ENCODE data around the gene MBNL1.

The MBNL1 gene

DNA sequence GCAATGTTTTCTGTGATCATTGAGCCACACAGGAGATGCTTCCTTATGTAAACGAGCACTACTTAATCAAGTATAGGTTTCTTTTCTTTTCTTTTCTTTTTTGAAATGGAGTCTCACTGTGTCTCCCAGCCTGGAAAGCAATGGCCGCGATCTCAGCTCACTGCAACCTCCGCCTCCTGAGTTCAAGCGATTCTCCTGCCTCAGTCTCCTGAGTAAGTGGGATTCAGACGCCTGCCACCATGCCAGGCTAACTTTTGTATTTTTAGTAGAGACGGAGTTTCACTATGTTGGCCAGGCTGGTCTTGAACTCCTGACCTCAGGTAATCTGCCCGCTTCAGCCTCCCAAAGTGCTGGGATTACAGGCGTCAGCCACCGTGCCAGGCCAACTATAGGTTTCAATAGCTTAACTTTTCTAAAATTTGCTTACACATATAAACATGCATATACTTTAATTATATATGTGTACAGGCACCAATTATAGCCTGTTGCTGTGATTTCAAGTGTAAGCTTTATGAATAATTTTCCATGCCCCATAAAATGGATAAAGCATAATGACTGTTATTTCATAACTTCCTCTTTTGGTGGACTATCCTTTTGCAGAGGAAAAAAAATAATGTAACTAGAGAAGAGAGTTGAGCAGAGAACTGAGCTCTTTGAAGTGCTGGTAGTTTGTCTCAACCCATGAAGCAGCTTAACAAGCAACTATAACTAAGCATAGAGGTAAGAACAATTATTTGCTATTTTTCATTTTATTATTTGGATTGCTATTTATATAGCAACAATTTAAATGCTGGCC is 24.8 kb upstream of the MBNL1 start:
- peaks cover 0 to 28% (median 5%) of the 10 kb centered on the region in 4 donors for H3K4me1 ChIP-seq
- H3K27ac ChIP-seq, result peak overlapping the region in 1 of 2 donors; percentile 10
- no peak for DNase-seq
- intact Hi-C loops (cut with DNase I; ENCODE audit: low total_unique reads), result no loop called here
- H3K4me3 ChIP-seq, result no peak overlapping the region
- H3K9me3 ChIP-seq, result no peaks in the 10 kb centered on the region
- H3K36me3 ChIP-seq, result no peaks in the 10 kb centered on the region
- no peaks in the 10 kb centered on the region for H3K27me3 ChIP-seq
- TF ChIP-seq, protein P1, sequence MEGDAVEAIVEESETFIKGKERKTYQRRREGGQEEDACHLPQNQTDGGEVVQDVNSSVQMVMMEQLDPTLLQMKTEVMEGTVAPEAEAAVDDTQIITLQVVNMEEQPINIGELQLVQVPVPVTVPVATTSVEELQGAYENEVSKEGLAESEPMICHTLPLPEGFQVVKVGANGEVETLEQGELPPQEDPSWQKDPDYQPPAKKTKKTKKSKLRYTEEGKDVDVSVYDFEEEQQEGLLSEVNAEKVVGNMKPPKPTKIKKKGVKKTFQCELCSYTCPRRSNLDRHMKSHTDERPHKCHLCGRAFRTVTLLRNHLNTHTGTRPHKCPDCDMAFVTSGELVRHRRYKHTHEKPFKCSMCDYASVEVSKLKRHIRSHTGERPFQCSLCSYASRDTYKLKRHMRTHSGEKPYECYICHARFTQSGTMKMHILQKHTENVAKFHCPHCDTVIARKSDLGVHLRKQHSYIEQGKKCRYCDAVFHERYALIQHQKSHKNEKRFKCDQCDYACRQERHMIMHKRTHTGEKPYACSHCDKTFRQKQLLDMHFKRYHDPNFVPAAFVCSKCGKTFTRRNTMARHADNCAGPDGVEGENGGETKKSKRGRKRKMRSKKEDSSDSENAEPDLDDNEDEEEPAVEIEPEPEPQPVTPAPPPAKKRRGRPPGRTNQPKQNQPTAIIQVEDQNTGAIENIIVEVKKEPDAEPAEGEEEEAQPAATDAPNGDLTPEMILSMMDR (IDR thresholded peaks at IDR 0.05), result no peak

GRCh38 chr3:152244517-152244888 is 24.2 kb upstream of the MBNL1 start:
- peaks cover 0 to 28% (median 5%) of the 10 kb centered on the region in 4 donors for H3K4me1 ChIP-seq
- no peak for DNase-seq
- no peaks in the 10 kb centered on the region for H3K9me3 ChIP-seq
- H3K27ac ChIP-seq, result peak overlapping the region in 1 of 2 donors; percentile 10
- H3K36me3 ChIP-seq, result no peaks in the 10 kb centered on the region
- no peaks in the 10 kb centered on the region for H3K27me3 ChIP-seq
- intact Hi-C loops (cut with DNase I; ENCODE audit: low total_unique reads), result no loop called here
- H3K4me3 ChIP-seq, result no peak overlapping the region
- TF ChIP-seq, protein P1 (IDR thresholded peaks at IDR 0.05), result no peak

DNA sequence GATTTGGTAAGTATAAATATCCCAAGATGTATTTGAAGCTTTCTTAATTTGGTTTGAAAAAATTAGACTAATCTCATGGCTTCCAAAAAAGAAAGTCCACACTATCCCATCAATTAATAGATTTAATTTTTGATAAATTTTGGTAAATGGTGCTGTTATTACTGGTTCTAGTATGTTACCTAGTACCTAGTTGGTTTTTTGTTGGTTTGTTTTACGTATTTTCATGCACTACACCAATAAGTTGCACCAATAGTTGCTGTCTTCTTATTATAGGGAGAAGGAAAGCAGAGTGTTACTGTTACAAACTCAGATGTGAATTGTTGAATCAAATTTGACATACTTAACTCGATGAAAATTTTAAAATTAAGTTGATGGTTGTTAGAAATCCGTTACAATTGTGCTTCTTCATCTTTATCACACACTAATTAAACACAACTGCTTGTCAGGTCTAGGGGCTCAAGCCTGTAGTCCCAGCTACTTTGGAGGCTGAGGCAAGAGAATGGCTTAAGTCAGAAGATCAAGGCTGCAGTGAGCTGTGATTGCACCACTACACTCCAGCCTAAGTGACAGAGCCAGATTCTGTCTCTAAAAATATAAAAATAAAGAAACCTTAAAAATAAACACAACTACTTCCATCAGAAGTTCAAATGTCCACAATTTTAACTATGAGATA is 23.1 kb upstream of the MBNL1 start:
- Histone ChIP-seq H3K27ac (peak overlapping the region in 1 of 2 donors; percentile 18), H3K9me3 (no peaks in the 10 kb centered on the region), H3K36me3 (no peaks in the 10 kb centered on the region), H3K4me1 (peaks cover 0 to 21% (median 5%) of the 10 kb centered on the region in 4 donors), H3K4me3 (no peak overlapping the region), H3K27me3 (no peaks in the 10 kb centered on the region)
- no peak for DNase-seq
- TF ChIP-seq, protein P1 (IDR thresholded peaks at IDR 0.05), result no peak
- intact Hi-C loops (cut with DNase I; ENCODE audit: low total_unique reads), result no loop called here

DNA sequence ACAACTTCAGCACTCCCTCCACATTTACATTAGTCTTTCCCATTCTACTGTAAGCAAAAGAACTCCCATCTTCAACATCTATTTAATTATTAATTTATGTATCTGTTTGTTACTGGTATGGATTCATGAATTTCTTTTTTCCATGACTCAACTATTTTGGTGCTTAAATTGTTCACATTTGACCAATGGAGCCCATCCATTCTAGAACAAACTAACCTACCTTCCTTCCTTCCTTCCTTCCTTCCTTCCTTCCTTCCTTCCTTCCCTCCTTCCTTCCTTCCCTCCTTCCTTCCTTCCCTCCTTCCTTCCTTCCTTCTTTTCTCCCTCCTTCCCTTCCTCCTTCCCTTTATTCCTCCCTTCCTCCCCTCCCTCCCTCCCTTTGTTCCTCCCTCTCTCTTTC is 16.8 kb upstream of the MBNL1 start:
- intact Hi-C loops (cut with DNase I; ENCODE audit: low total_unique reads), result no loop called here
- DNase-seq, result no peak
- Histone ChIP-seq H3K27me3 (no peaks in the 10 kb centered on the region), H3K36me3 (no peaks in the 10 kb centered on the region), H3K9me3 (no peaks in the 10 kb centered on the region), H3K4me1 (peaks cover 0 to 21% (median 2%) of the 10 kb centered on the region in 4 donors), H3K4me3 (no peak overlapping the region), H3K27ac (no peak overlapping the region)
- TF ChIP-seq, protein P1 (IDR thresholded peaks at IDR 0.05), result no peak

DNA sequence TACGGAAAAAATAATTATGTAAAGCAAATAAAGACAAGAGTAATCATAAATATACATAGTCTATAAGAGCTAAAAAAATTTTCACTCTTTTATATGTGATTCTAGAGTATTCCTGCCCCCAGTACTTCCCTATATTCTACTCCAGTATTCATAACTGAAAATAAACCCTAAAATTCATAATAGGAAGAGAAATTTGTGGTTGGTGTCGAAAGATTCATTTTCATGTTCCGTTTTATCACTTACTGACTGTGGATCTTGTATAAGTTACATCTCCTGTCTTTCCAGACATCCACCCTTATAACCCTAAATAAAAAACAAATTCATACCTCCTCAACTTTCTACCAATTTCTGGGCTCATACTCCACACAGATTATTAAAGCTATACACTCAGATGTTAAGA is 16.0 kb upstream of the MBNL1 start:
- no peak overlapping the region for H3K27ac ChIP-seq
- H3K4me3 ChIP-seq, result no peak overlapping the region
- no peaks in the 10 kb centered on the region for H3K27me3 ChIP-seq
- H3K9me3 ChIP-seq, result no peaks in the 10 kb centered on the region
- DNase-seq, result no peak
- intact Hi-C loops (cut with DNase I; ENCODE audit: low total_unique reads), result no loop called here
- TF ChIP-seq, protein P1 (IDR thresholded peaks at IDR 0.05), result no peak
- H3K4me1 ChIP-seq, result peaks cover 0 to 29% (median 7%) of the 10 kb centered on the region in 4 donors
- H3K36me3 ChIP-seq, result no peaks in the 10 kb centered on the region
